Measurements from ENCODE around the gene TSC2.
"Not testable (repeated sequence)": the region's sequence is repeated elsewhere in the genome, so short reads cannot be mapped to it uniquely, and the experiment has no call there.

The TSC2 gene

GRCh38 chr16:2031081-2031577 is 16.7 kb upstream of the TSC2 start:
- DNase-seq (ENCODE audit: low spot score): no peak

GRCh38 chr16:2032285-2033056 is 15.3 kb upstream of the TSC2 start:
- DNase-seq (ENCODE audit: low spot score): no peak

GRCh38 chr16:2033057-2033908 is 14.5 kb upstream of the TSC2 start:
- DNase-seq (ENCODE audit: low spot score): no peak

- DNase-seq (ENCODE audit: low spot score): not testable (repeated sequence)
Observed at GRCh38 chr16:2033909-2034695, 13.7 kb upstream of the TSC2 start.

GRCh38 chr16:2034696-2035430 is 12.9 kb upstream of the TSC2 start:
- DNase-seq (ENCODE audit: low spot score): no peak

GRCh38 chr16:2035431-2036199 is 12.2 kb upstream of the TSC2 start:
- DNase-seq (ENCODE audit: low spot score): no peak

GRCh38 chr16:2036200-2036966 is 11.4 kb upstream of the TSC2 start:
- no peak for DNase-seq (ENCODE audit: low spot score)

GRCh38 chr16:2037115-2037514 is 10.7 kb upstream of the TSC2 start:
- no peak for DNase-seq (ENCODE audit: low spot score)

- DNase-seq (ENCODE audit: low spot score): no peak
Observed at GRCh38 chr16:2037647-2038381, 10.0 kb upstream of the TSC2 start.

GRCh38 chr16:2038382-2039231 is 9.2 kb upstream of the TSC2 start:
- no peak for DNase-seq (ENCODE audit: low spot score)

GRCh38 chr16:2039274-2040031 is 8.3 kb upstream of the TSC2 start:
- no peak for DNase-seq (ENCODE audit: low spot score)

- no peak for DNase-seq (ENCODE audit: low spot score)
Observed at GRCh38 chr16:2040041-2040786, 7.6 kb upstream of the TSC2 start.

- DNase-seq (ENCODE audit: low spot score): no peak
Observed at GRCh38 chr16:2040787-2041522, 6.8 kb upstream of the TSC2 start.

- DNase-seq (ENCODE audit: low spot score): no peak
Observed at GRCh38 chr16:2042171-2042985, 5.4 kb upstream of the TSC2 start.

- DNase-seq (ENCODE audit: low spot score): no peak
Observed at GRCh38 chr16:2042986-2043666, 4.7 kb upstream of the TSC2 start.
